ENCODE data around the gene ZBED4.

DNA sequence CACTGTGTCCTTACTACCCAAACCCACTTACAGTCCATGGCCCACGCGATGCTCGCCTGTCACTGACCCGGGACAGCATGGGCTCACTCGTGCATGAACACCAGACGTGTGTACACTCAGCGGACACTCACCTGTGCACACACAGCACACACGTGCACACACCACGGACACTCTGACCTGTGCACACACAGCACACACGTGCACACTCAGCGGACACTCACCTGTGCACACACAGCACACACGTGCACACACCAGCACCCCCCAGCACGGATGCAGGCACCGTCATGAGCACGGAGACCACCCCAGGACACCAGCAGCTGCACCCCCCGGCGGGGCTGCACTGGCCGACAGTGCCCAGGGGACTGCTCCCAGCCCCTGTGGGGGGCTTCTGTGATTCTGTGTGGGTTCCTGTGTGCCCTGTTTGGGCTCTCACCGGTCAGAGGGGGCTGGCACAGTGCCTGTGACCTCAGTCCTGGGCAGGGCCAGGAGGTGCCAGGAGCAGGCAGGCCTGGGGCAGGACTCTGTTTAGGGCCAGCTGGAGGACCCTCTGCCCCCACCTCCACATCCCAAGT is 85.0 kb downstream of the ZBED4 start:
- TF ChIP-seq, protein P1, sequence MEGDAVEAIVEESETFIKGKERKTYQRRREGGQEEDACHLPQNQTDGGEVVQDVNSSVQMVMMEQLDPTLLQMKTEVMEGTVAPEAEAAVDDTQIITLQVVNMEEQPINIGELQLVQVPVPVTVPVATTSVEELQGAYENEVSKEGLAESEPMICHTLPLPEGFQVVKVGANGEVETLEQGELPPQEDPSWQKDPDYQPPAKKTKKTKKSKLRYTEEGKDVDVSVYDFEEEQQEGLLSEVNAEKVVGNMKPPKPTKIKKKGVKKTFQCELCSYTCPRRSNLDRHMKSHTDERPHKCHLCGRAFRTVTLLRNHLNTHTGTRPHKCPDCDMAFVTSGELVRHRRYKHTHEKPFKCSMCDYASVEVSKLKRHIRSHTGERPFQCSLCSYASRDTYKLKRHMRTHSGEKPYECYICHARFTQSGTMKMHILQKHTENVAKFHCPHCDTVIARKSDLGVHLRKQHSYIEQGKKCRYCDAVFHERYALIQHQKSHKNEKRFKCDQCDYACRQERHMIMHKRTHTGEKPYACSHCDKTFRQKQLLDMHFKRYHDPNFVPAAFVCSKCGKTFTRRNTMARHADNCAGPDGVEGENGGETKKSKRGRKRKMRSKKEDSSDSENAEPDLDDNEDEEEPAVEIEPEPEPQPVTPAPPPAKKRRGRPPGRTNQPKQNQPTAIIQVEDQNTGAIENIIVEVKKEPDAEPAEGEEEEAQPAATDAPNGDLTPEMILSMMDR (conservative IDR thresholded peaks at IDR 0.05; ENCODE audit: low read depth, low read length) = no peak
- no peak for TF ChIP-seq EZH2 (IDR thresholded peaks at IDR 0.05; ENCODE audit: borderline replicate concordance, low read depth, low read length, poor library complexity, severe bottlenecking)

Measured in A673 (cell line).